SK-N-SH treated with all-trans-retinoic acid at 6 μM for 48 hours (cell line): ENCODE data around the gene HDGFL3.

Experiments used
- CREB5 ChIP-seq: fragments of 250-450 bp; sonication (Bioruptor Pico); IDR thresholded peaks from 2 replicates; pipeline ENCODE4 v1.5.1; 2020; ENCODE audit warnings: low read depth, mild to moderate bottlenecking, moderate library complexity
- CSDC2 ChIP-seq: fragments of 250-450 bp; sonication (Bioruptor Pico); IDR thresholded peaks from 2 replicates; pipeline ENCODE4 v1.5.0; 2020; ENCODE audit warnings: mild to moderate bottlenecking, moderate library complexity
- ISL1 ChIP-seq: fragments of 250-450 bp; sonication (Bioruptor Pico); IDR thresholded peaks from 2 replicates; pipeline ENCODE4 v2.1.2; 2022; ENCODE audit warnings: mild to moderate bottlenecking, moderate library complexity
- PATZ1 ChIP-seq: fragments of 250-450 bp; sonication (Bioruptor Pico); IDR thresholded peaks from 2 replicates; pipeline ENCODE4 v1.8.0; 2020; ENCODE audit warnings: mild to moderate bottlenecking, moderate library complexity, borderline replicate concordance
- RARB ChIP-seq: fragments of 250-450 bp; sonication (Bioruptor Pico); IDR thresholded peaks from 2 replicates; pipeline ENCODE4 v1.8.0; 2021; ENCODE audit warnings: mild to moderate bottlenecking, moderate library complexity
- TCF4 ChIP-seq: fragments of 250-450 bp; sonication (Bioruptor Pico); IDR thresholded peaks from 2 replicates; pipeline ENCODE4 v1.8.0; 2021; ENCODE audit warnings: mild to moderate bottlenecking, moderate library complexity, borderline replicate concordance
- ZFP3 ChIP-seq: fragments of 250-450 bp; sonication (Bioruptor Pico); IDR thresholded peaks from 2 replicates; pipeline ENCODE4 v1.5.0; 2020; ENCODE audit warnings: mild to moderate bottlenecking, moderate library complexity
- ZNF565 ChIP-seq: fragments of 450-650 bp; formaldehyde crosslinking; conservative IDR thresholded peaks from 2 replicates; pipeline ENCODE4 v1.5.0; 2020; ENCODE audit warnings: low read depth, mild to moderate bottlenecking, moderate library complexity

- TF ChIP-seq CREB5 (CRISPR knock-in tag) (no peak), ZNF565 (CRISPR knock-in tag) (no peak), CSDC2 (no peak), ISL1 (CRISPR knock-in tag) (no peak), TCF4 (CRISPR knock-in tag) (no peak), ZFP3 (CRISPR knock-in tag) (no peak), PATZ1 (no peak), RARB (CRISPR knock-in tag) (no peak)
Measured at GRCh38 chr15:83219026-83219425, 11.4 kb upstream of the HDGFL3 start.
